ENCODE measurements around the gene RNF167. TPM values are rescaled to one million over a fixed set of nuclear protein-coding genes. Genes with fewer than 3 reads are reported as not detected.

RNF167 gene
- total RNA-seq, 1 experiment from 2014 or later: 135 TPM

GRCh38 chr17:4966844-4967538, 26.9 kb downstream of the RNF167 start:
- H3K79me2 ChIP-seq (ENCODE audit: low read depth): peaks cover 50% of the 10 kb centered on the region
- H3K36me3 ChIP-seq (ENCODE audit: low read depth): no peaks in the 10 kb centered on the region; the same call in 1 of the 2 replicates
- TF ChIP-seq CTCF (conservative IDR thresholded peaks at IDR 0.05) (no peak), EZH2 (IDR thresholded peaks at IDR 0.05; ENCODE audit: low read depth) (no peak)
- H3K9me3 ChIP-seq (ENCODE audit: insufficient read depth, low read depth): no peaks in the 10 kb centered on the region
- H3K27me3 ChIP-seq (ENCODE audit: insufficient read depth, low read depth): no peaks in the 10 kb centered on the region
- no peaks in the 10 kb centered on the region for H4K20me1 ChIP-seq (ENCODE audit: insufficient read depth)
- CTCF ChIA-PET: interaction anchor here (0.6 to 2.5 kb wide), 4 partner anchors 14 to 58 kb away, joined by 3 to 16 read pairs (median 7); partner anchors contain the start of genes CAMTA2, RNF167 and SLC25A11
- H3K27ac ChIP-seq: peak overlapping the region; percentile 95
- H3F3A ChIP-seq (ENCODE audit: insufficient read depth, low read depth): peaks cover 59% of the 10 kb centered on the region
- peak overlapping the region; percentile 72 for H3K4me3 ChIP-seq
- intact Hi-C loops (cut with micrococcal nuclease; ENCODE audit: unreplicated experiment): loop anchor here (1.0 kb wide), 5 partner anchors 18 to 58 kb away; partner anchors contain the start of genes CAMTA2, RNF167 and SLC25A11
- H2AFZ ChIP-seq: peak overlapping the region; percentile 71
- peak; percentile 99 for DNase-seq
- TSS peak; percentile 39 for BruUV-seq (replicated peaks)
- no peaks in the 10 kb centered on the region for H3K9me2 ChIP-seq (ENCODE audit: insufficient read depth)
- POLR2A ChIA-PET (ENCODE audit: unreplicated experiment): interaction anchor here (0.5 to 2.2 kb wide), 15 partner anchors 11 to 1881 kb away, joined by 3 to 42 read pairs (median 4); partner anchors contain the start of genes CYB5D2, PFN1, RNF167 and SLC25A11
- H3K4me2 ChIP-seq: peak overlapping the region; percentile 96
- H3K4me1 ChIP-seq (replicated peaks; ENCODE audit: insufficient read depth): peaks cover 25% of the 10 kb centered on the region

GRCh38 chr17:4967539-4968485, 27.7 kb downstream of the RNF167 start, which contains the start of gene SPAG7:
SPAG7 (minus strand) TSS chr17:4967817; CDS start chr17:4967804, 13 bp downstream.
- ChIA-PET POLR2A (ENCODE audit: unreplicated experiment) (interaction anchor here (0.5 to 2.2 kb wide), 12 partner anchors 10 to 1880 kb away, joined by 3 to 42 read pairs (median 4); partner anchors contain the start of genes CYB5D2, PFN1, RNF167 and SLC25A11), CTCF (interaction anchor here (1.2 to 2.5 kb wide), 3 partner anchors 19 to 58 kb away, joined by 4 to 16 read pairs (median 10); partner anchors contain the start of genes CAMTA2, RNF167 and SLC25A11)
- H3K4me2 ChIP-seq: peak within 1 kb of the TSS; percentile 96
- peak within 1 kb of the TSS; percentile 71 for H2AFZ ChIP-seq
- H3K79me2 ChIP-seq (ENCODE audit: low read depth): peaks cover 50% of the 10 kb centered on the region
- TSS peak; percentile 22 for BruUV-seq (replicated peaks)
- peak within 1 kb of the TSS; percentile 72 for H3K4me3 ChIP-seq
- H3K9me2 ChIP-seq (ENCODE audit: insufficient read depth): no peaks in the 10 kb centered on the region
- peaks cover 58% of the 10 kb centered on the region for H3F3A ChIP-seq (ENCODE audit: insufficient read depth, low read depth)
- DNase-seq: peak; percentile 85 to 98
- no peaks in the 10 kb centered on the region for H3K9me3 ChIP-seq (ENCODE audit: insufficient read depth, low read depth)
- 0 out of 2 replicates have a peak, but pooled peaks have one; percentile 17 for TF ChIP-seq CTCF (conservative IDR thresholded peaks at IDR 0.05)
- no peak for TF ChIP-seq EZH2 (IDR thresholded peaks at IDR 0.05; ENCODE audit: low read depth)
- intact Hi-C loops (cut with micrococcal nuclease; ENCODE audit: unreplicated experiment): loop anchor here (1.0 kb wide), 5 partner anchors 19 to 59 kb away; partner anchors contain the start of genes CAMTA2, RNF167 and SLC25A11
- peak within 1 kb of the TSS; percentile 95 for H3K27ac ChIP-seq
- no peaks in the 10 kb centered on the region for H4K20me1 ChIP-seq (ENCODE audit: insufficient read depth)
- no peaks in the 10 kb centered on the region for H3K27me3 ChIP-seq (ENCODE audit: insufficient read depth, low read depth)
- peaks cover 25% of the 10 kb centered on the region for H3K4me1 ChIP-seq (replicated peaks; ENCODE audit: insufficient read depth)
- no peaks in the 10 kb centered on the region; the same call in 1 of the 2 replicates for H3K36me3 ChIP-seq (ENCODE audit: low read depth)
